ENCODE measurements around the gene ATCAY.

Gene ATCAY

GRCh38 chr19:3975637-3976087 is 95.2 kb downstream of the ATCAY start:
- DNase-seq = no peak

GRCh38 chr19:3976495-3977241 is 96.2 kb downstream of the ATCAY start:
- no peak for DNase-seq
